ENCODE measurements around the gene GLG1.

GLG1 gene

GRCh38 chr16:74627506-74628220 lies 20.7 kb upstream of the GLG1 start:
- Histone ChIP-seq H3K9me3 (ENCODE audit: severe bottlenecking) (no peaks in the 10 kb centered on the region), H3K4me3 (ENCODE audit: low read depth, low read length) (no peak overlapping the region)
- peak; percentile 27 for DNase-seq

GRCh38 chr16:74626741-74627416 lies 20.0 kb upstream of the GLG1 start:
- no peaks in the 10 kb centered on the region for H3K9me3 ChIP-seq (ENCODE audit: severe bottlenecking)
- peaks cover 98% of the 10 kb centered on the region for H3K36me3 ChIP-seq
- H3K27me3 ChIP-seq (ENCODE audit: insufficient read depth, low read depth, severe bottlenecking) = no peaks in the 10 kb centered on the region
- no peak overlapping the region for H3K27ac ChIP-seq
- DNase-seq = no peak
- TF ChIP-seq CTCF (IDR thresholded peaks at IDR 0.05; ENCODE audit: low read depth, low read length) = no peak
- no peak overlapping the region for H3K4me3 ChIP-seq (ENCODE audit: low read depth, low read length)

More at GRCh38 chr16:74627506-74628220, 20.7 kb upstream of the GLG1 start:
- peaks cover 98% of the 10 kb centered on the region for H3K36me3 ChIP-seq
- TF ChIP-seq CTCF (IDR thresholded peaks at IDR 0.05; ENCODE audit: low read depth, low read length) = no peak
- peak overlapping the region; percentile 11; the same call in 1 of the 2 replicates for H3K27ac ChIP-seq
- H3K27me3 ChIP-seq (ENCODE audit: insufficient read depth, low read depth, severe bottlenecking) = no peaks in the 10 kb centered on the region

- peaks cover 97% of the 10 kb centered on the region for H3K36me3 ChIP-seq
- DNase-seq = no peak
- no peaks in the 10 kb centered on the region for H3K9me3 ChIP-seq (ENCODE audit: severe bottlenecking)
- no peak overlapping the region for H3K4me3 ChIP-seq (ENCODE audit: low read depth, low read length)
- H3K27me3 ChIP-seq (ENCODE audit: insufficient read depth, low read depth, severe bottlenecking) = no peaks in the 10 kb centered on the region
- no peak for TF ChIP-seq CTCF (IDR thresholded peaks at IDR 0.05; ENCODE audit: low read depth, low read length)
- H3K27ac ChIP-seq = no peak overlapping the region
Observed at GRCh38 chr16:74625500-74626350, 18.8 kb upstream of the GLG1 start.

- no peaks in the 10 kb centered on the region for H3K27me3 ChIP-seq (ENCODE audit: insufficient read depth, low read depth, severe bottlenecking)
- no peak overlapping the region for H3K4me3 ChIP-seq (ENCODE audit: low read depth, low read length)
- no peaks in the 10 kb centered on the region for H3K9me3 ChIP-seq (ENCODE audit: severe bottlenecking)
- H3K36me3 ChIP-seq = peaks cover 90% of the 10 kb centered on the region
- H3K27ac ChIP-seq = no peak overlapping the region
- DNase-seq = no peak
- no peak for TF ChIP-seq CTCF (IDR thresholded peaks at IDR 0.05; ENCODE audit: low read depth, low read length)
Observed at GRCh38 chr16:74623839-74624235, 16.9 kb upstream of the GLG1 start.

- DNase-seq = no peak
- Histone ChIP-seq H3K27ac (no peak overlapping the region), H3K4me3 (ENCODE audit: low read depth, low read length) (no peak overlapping the region), H3K36me3 (peaks cover 85% of the 10 kb centered on the region), H3K9me3 (ENCODE audit: severe bottlenecking) (no peaks in the 10 kb centered on the region), H3K27me3 (ENCODE audit: insufficient read depth, low read depth, severe bottlenecking) (no peaks in the 10 kb centered on the region)
- peak; percentile 56 for TF ChIP-seq CTCF (IDR thresholded peaks at IDR 0.05; ENCODE audit: low read depth, low read length)
Observed at GRCh38 chr16:74623214-74623838, 16.4 kb upstream of the GLG1 start.
